Adrenal gland (tissue), 12 donors: ENCODE measurements around the gene TENT5C. TPM values are rescaled to one million over a fixed set of nuclear protein-coding genes. Genes with fewer than 3 reads are reported as not detected.
A peak's percentile ranks its signal among the peaks of the same experiment; 100 is the strongest.

Experiments used
- DNase-seq, 7 donors: peaks; one replicate each; pipeline ENCODE4 v3.0.0-alpha.2; 2019 to 2020
- H3K27ac ChIP-seq, 5 donors: fragments of 200-600 bp; sonication (generic) in 4 of 5; 1 replicate in 3 of 5; 2 replicates in 2 of 5; pipeline versions ENCODE4 v1.5.1 to v1.8.0; 2016 to 2020; ENCODE audit warnings: mild to moderate bottlenecking in 1 of 5
- H3K27me3 ChIP-seq: fragments of 200-600 bp; 2 replicates; pipeline ENCODE4 v1.8.0; 2021
- H3K36me3 ChIP-seq, 2 donors: fragments of 200-600 bp; replicated peaks in 1 of 2; 1 replicate in 1 of 2; 2 replicates in 1 of 2; pipeline versions ENCODE4 v1.5.1 to v1.8.0; 2018 to 2022
- H3K4me1 ChIP-seq, 2 donors: fragments of 200-600 bp; replicated peaks in 1 of 2; 1 replicate in 1 of 2; 2 replicates in 1 of 2; pipeline versions ENCODE4 v1.5.1 to v1.8.0; 2018 to 2021
- H3K4me3 ChIP-seq, 4 donors: fragments of 200-600 bp; sonication (generic) in 3 of 4; one replicate each; pipeline ENCODE4 v1.5.1; 2016 to 2018
- H3K9me3 ChIP-seq, 3 donors: fragments of 200-600 bp; sonication (generic) in 1 of 3; replicated peaks in 1 of 3; 1 replicate in 2 of 3; 2 replicates in 1 of 3; pipeline versions ENCODE4 v1.5.1 to v1.8.0; 2016 to 2021
- CTCF ChIP-seq, 6 experiments: fragments of 450-650 bp in 4 of 6; fragments of 200-600 bp in 2 of 6; sonication (generic) in 1 of 6; IDR thresholded peaks; 1 replicate in 5 of 6; 2 replicates in 1 of 6; pipeline versions ENCODE4 v1.5.1 to v1.8.0; 2016 to 2021; ENCODE audit warnings: antibody characterized with exemption in 6 of 6, mild to moderate bottlenecking in 2 of 6, moderate library complexity in 1 of 6
- POLR2A ChIP-seq, 2 donors: fragments of 450-650 bp; IDR thresholded peaks; one replicate each; pipeline ENCODE4 v1.6.1; 2017; ENCODE audit warnings: antibody characterized with exemption in 2 of 2, mild to moderate bottlenecking in 2 of 2, moderate library complexity in 1 of 2
- WGBS, 4 donors: extraction: QIAGEN DNeasy Blood & Tissue Kit in 2 of 4; methylation state at CpG; one replicate each; pipeline versions ENCODE4 v1.1.5 to v1.1.7; 2013 to 2017; 5-methylcytosine and 5-hydroxymethylcytosine counted together
- intact Hi-C, 2 donors: fragments of 100-400 bp; cut with DNase I; formaldehyde crosslinking; loops; one replicate each; pipeline versions ENCODE4 v1.14.1 to v1.15.0; 2022 to 2023
- polyA plus RNA-seq, 3 donors: library from polyadenylated mRNA; stranded (reverse); fragments of 200-250 nt in 2 of 3; fragments of 350-450 nt in 1 of 3; fragmentation: Illumina TruSeq in 1 of 3; extraction: RNeasy Lipid Tissue Mini Kit (QIAGEN cat#74804) in 1 of 3; gene quantifications; one replicate each; pipeline ENCODE4 v1.2.3, GENCODE V29; 2013 to 2014
- total RNA-seq, 9 donors: library from RNA; depleted of rRNA in 4 of 9; stranded (reverse); fragments of >200 nt in 4 of 9; fragments of 120-200 nt in 1 of 9; fragmentation: NEBNext Ultra II Directional in 1 of 9; extraction: Animal tissue kit (Norgen Biotek cat#: 25700) in 1 of 9; gene quantifications; one replicate each; pipeline versions ENCODE4 v1.1.0 to v1.2.4, GENCODE V29; 2013 to 2023
- donor health status: healthy with polysubstance abuse.
- donor health status: Bipolar disorder and iron deficiency.
- donor health status: DM: yes; HTN: yes; CAD: no.
- donor health status: DM: no; HTN: no; CAD: no.
- donor health status: DM: no; HTN: no; CAD: no.
- donor health status: DM: yes; HTN: yes; CAD: no.

TENT5C gene
- total and polyA plus RNA-seq, 12 donors: 0.54 to 8.5 (median 2.0) TPM

GRCh38 chr1:117632269-117633067 is 26.6 kb downstream of the TENT5C start:
- Histone ChIP-seq H3K9me3 (no peaks in the 10 kb centered on the region), H3K4me3 (no peak overlapping the region), H3K4me1 (no peaks in the 10 kb centered on the region), H3K27me3 (no peaks in the 10 kb centered on the region), H3K36me3 (no peaks in the 10 kb centered on the region), H3K27ac (no peak overlapping the region)
- 67 to 74% (median 73%) methylated on average over 6 of the region's 6 CpGs for WGBS, 4 donors
- intact Hi-C loops: no loop called here
- TF ChIP-seq POLR2A (IDR thresholded peaks at IDR 0.05): no peak
- DNase-seq: no peak

GRCh38 chr1:117633068-117633345 is 27.2 kb downstream of the TENT5C start:
- DNase-seq: no peak
- 76 to 93% (median 85%) methylated on average over 5 of the region's 5 CpGs for WGBS, 4 donors
- TF ChIP-seq POLR2A (IDR thresholded peaks at IDR 0.05) (no peak), CTCF (IDR thresholded peaks at IDR 0.05) (no peak)

GRCh38 chr1:117633423-117633822 is 27.6 kb downstream of the TENT5C start:
- Histone ChIP-seq H3K9me3 (no peaks in the 10 kb centered on the region), H3K27ac (no peak overlapping the region), H3K27me3 (no peaks in the 10 kb centered on the region), H3K4me1 (no peaks in the 10 kb centered on the region), H3K36me3 (no peaks in the 10 kb centered on the region), H3K4me3 (no peak overlapping the region)
- 68 to 87% (median 76%) methylated on average over 5 to 7 of the region's 7 CpGs for WGBS, 4 donors
- intact Hi-C loops: no loop called here
- no peak for TF ChIP-seq CTCF (IDR thresholded peaks at IDR 0.05)
- no peak for TF ChIP-seq POLR2A (IDR thresholded peaks at IDR 0.05)
- no peak for DNase-seq

More at GRCh38 chr1:117633068-117633345, 27.2 kb downstream of the TENT5C start:
- Histone ChIP-seq H3K27ac (no peak overlapping the region), H3K27me3 (no peaks in the 10 kb centered on the region), H3K4me1 (no peaks in the 10 kb centered on the region), H3K36me3 (no peaks in the 10 kb centered on the region), H3K4me3 (no peak overlapping the region), H3K9me3 (no peaks in the 10 kb centered on the region)
- intact Hi-C loops: no loop called here

GRCh38 chr1:117633936-117634335 is 28.1 kb downstream of the TENT5C start:
- H3K27ac ChIP-seq: no peak overlapping the region
- DNase-seq: peak in 1 of 7 donors; percentile 21
- H3K27me3 ChIP-seq: no peaks in the 10 kb centered on the region
- H3K4me3 ChIP-seq: no peak overlapping the region
- no peak for TF ChIP-seq POLR2A (IDR thresholded peaks at IDR 0.05)
- no peak for TF ChIP-seq CTCF (IDR thresholded peaks at IDR 0.05)
- H3K36me3 ChIP-seq: no peaks in the 10 kb centered on the region
- H3K4me1 ChIP-seq: no peaks in the 10 kb centered on the region
- no peaks in the 10 kb centered on the region for H3K9me3 ChIP-seq
- WGBS, 4 donors: 87 to 95% (median 92%) methylated on average over 5 of the region's 5 CpGs
- intact Hi-C loops: no loop called here

GRCh38 chr1:117634631-117635030 is 28.8 kb downstream of the TENT5C start:
- Histone ChIP-seq H3K4me3 (no peak overlapping the region), H3K4me1 (no peaks in the 10 kb centered on the region), H3K27ac (no peak overlapping the region), H3K9me3 (no peaks in the 10 kb centered on the region), H3K27me3 (no peaks in the 10 kb centered on the region), H3K36me3 (no peaks in the 10 kb centered on the region)
- WGBS, 4 donors: 68 to 100% (median 91%) methylated on average over 3 of the region's 3 CpGs
- DNase-seq: peak in 1 of 7 donors; percentile 15
- no peak for TF ChIP-seq POLR2A (IDR thresholded peaks at IDR 0.05)
- no peak for TF ChIP-seq CTCF (IDR thresholded peaks at IDR 0.05)
- intact Hi-C loops: no loop called here
